COR-L47 (cell line): ENCODE results near the gene ESYT2.
"Not testable (repeated sequence)": the region's sequence is repeated elsewhere in the genome, so short reads cannot be mapped to it uniquely, and the experiment has no call there.

Experiments used
- DNase-seq: peaks from one replicate; lab custom pipeline; 2025; lab: John Stamatoyannopoulos, UW

ESYT2 gene

GRCh38 chr7:158856883-158857668 is 27.8 kb upstream of the ESYT2 start:
- no peak for DNase-seq

DNA sequence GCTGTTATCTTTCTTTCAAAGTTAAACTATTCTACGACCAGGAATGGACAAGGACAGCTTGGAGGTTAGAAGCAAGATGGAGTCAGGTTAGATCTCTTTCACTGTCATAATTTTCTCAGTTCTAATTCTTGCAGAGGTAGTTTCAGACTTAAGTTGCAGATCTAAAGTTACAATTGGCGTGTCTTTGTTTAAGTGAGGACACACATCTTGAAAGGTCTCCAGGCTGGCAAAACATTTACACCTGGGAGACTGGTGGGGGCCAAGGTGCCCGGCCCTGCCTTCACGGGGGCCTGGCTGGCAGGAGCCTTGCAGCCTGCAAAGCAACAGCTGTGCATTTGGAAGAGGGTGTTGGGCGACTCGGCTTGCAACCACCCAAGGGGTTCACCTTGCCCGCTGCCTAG is 25.4 kb upstream of the ESYT2 start:
- DNase-seq: no peak

GRCh38 chr7:158850545-158851102 is 21.3 kb upstream of the ESYT2 start:
- DNase-seq: no peak

DNA sequence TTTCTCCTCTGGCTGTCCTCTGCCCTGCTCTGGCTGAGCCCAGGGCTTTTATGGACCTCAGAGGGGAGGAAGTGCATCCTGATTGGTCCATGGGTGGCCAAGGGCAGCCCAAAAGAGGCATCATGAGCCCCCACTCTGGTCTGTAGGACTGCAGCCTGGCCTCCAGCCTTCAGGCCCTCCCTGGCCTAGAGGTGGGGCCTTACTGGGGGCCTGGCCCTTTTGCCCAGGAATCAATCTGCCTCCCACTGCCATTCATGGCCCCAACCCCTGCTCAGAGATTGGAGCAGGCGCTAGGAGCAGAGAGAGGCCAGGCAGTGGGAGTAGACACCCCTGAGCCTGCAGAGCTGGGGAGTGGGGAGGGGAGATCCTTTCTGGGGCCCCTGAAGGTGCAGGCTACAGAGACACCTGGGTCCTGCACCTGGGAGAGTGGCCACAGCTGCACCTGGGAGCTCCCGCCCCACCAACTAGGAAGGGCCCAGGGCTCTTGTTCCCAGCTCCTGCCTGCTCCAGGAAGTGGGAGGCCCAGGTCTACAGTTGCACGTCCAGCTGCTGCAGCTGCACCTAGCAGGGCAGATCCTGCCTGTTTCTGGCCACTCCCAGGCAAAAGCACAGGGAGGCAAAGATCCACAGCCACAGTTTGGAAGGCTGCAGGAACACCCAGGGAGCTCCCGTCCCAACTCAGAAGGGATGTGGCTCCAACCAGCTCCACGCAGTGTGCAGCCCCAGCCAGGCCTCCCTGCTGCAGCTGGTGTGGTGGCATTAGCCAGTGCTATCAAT is 20.6 kb upstream of the ESYT2 start:
- no peak for DNase-seq

- no peak for DNase-seq
Observed at GRCh38 chr7:158849442-158849767, 20.1 kb upstream of the ESYT2 start.

- no peak for DNase-seq
Observed at GRCh38 chr7:158847451-158847866, 18.1 kb upstream of the ESYT2 start.

DNA sequence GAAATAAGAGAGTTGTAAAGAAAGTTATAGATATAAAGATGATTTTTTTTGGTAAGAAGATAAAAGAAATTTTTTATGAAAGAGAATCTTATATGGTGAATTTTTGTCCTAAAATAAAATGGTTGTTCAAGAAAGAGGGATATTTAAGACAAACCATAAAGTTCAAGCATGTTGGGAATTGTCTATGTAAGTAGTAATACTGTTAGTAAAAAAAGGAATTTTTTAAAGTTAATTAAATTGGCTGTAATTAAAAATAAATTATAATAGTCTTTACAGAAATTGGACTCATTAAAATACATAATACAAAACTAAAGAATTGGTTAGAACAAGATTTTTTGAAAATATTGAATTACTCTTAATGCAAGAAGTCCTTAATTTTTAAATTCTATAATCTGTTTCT is 17.0 kb upstream of the ESYT2 start:
- DNase-seq: no peak

GRCh38 chr7:158843771-158844170 is 14.5 kb upstream of the ESYT2 start:
- no peak for DNase-seq

GRCh38 chr7:158842486-158842885 is 13.2 kb upstream of the ESYT2 start:
- DNase-seq: no peak

DNA sequence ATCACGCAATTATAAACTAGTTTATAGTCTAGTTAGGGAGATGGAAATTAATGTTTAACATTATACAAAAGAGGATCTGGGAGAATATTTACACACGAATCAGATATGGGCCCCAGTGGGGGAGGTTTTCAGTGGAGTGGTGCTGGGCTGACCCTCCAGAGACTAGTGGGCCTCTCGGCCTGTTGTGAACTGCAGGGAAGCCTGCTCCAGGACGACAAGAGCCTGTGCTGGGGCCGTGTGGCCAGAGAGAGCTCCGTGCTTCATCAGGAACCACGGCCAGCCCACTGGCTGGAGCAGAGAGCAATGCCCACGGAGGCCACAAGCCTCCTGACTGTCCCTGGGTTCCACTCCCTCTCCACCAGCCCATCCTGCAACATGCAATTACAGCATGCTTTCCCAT is 11.3 kb upstream of the ESYT2 start:
- DNase-seq: no peak

- DNase-seq: not testable (repeated sequence)
Observed at GRCh38 chr7:158839177-158839576, 9.9 kb upstream of the ESYT2 start.

DNA sequence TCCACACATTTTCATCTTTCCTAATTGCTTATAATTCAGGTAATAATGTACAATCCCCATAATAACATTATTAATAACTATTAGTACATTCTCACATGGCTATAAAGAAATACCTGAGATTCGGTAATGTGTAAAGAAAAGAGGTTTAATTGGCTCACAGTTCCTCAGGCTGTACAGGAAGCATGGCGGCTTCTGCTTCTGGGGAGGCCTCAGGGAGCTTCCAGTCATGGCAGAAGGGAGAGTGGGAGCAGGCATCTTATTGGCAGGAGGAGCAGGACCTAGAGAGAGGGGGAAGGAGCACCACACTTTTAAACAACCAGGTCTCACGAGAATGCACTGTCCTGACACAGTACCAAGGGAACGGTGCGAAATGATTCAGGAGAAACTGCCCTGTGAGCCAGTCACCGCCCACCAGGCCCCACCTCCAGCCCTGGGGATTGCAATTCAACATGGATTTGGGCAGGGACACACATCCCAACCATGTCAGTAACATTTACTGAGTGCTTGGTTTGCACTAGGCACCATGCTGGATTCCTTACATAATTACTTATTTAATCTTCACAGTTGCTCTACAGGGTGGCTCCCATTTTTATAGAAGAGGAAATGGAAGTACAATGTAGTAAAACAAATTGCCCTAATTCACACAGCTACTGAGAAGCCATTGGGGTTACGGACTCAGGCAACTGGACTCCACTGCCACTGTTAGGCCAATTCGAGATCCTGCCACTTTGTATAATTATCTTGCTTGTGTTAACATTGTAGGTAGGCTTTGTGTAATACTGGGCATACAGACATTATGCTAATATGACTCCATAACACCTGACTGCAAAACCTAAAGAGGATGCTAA is 8.7 kb upstream of the ESYT2 start:
- DNase-seq: no peak

DNA sequence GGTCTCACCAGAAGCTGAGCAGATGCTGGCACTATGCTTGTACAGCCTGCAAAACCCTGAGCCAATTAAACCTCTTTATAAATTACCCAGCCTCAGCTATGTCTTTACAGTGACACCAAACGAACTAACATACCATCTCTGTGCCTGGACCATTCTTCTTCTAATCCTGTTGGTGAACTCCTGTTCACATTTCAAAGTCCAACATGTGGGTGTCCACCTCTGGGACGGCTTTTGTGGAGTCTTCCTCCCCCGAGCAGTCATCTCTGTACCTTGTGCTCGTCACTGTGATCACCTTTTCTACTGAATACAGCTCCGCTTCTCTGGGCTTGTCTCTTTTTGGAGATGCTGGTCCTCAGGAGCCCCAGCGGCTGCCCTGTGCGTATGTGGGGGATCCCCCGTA is 7.4 kb upstream of the ESYT2 start:
- DNase-seq: no peak

GRCh38 chr7:158834878-158835784 is 5.8 kb upstream of the ESYT2 start:
- no peak for DNase-seq

DNA sequence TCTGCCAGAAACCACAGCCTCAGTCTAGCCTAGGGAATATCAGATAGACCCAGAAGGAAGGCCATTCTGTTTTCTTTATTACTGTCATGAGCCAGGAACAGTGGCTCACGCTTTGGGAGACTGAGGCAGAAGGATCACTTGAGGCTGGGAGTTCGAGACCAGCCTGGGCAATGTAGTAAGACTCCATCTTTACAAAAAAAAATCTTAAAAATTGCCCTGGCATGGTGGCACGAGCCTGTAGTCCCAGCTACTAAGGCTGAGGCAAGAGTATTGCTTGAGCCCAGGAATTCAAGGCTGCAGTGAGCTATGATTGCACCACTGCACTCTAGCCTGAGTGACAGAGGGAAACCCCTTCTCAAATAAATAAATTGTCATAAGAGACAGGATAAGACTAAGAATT is 3.7 kb upstream of the ESYT2 start:
- no peak for DNase-seq

DNA sequence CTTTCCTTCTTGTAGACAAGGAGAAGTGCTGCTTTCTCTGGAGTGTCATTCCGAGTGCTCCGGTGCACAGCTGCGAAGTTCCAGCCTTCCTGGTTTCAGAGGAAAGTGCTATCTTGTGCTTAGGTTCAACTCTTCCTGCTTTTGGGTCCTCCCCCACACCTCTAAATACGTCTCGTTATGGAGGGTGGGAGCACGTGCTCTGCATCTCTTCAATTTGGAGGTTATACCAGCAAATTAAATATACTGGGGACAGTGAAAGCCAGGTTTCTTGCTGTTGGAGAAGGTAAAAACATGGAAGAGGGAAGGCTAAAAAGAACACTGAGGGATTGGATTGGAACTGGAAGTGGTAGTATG is 2.4 kb upstream of the ESYT2 start:
- DNase-seq: no peak

DNA sequence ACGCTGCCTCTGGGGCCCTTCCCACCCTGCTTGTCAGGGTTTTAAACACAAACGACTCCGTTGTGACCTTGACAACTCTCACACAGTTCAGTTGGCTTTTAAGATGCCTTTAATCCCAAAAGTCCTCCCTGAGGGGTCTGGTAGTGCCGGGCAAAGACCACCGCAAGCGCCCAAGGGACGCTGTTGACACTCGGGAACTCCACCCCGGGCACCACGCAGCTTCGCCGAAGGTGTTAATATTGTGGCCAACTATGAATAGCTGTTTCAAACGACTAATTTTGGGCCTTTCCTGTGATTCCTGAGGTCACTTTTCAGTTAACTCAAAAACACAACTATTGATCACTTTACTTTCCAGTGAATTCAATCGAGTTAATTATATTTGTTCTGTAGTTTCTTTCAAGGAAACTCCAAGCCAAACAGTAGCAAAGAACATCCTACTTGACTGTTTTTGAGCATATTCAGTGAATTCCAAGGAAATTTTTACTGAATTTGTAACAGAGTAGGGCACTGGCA is 958 bp upstream of the ESYT2 start:
- no peak for DNase-seq

DNA sequence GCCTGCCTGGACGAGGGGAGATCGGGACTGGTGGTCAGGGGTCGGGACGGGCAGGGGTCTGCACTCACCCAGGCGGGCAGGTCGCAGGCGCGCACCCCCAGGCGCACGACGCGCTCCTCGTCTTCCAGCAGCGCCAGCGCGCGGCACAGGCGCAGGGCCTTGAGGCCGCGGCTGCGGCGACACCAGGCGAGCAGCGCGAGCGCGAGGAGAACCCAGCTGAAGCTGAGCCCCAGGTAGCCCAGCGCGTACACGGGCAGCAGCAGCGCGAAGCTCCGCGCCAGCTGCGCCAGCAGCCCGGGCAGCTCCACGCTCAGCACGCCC is 328 bp downstream of the ESYT2 start:
- peak; percentile 81 for DNase-seq

DNA sequence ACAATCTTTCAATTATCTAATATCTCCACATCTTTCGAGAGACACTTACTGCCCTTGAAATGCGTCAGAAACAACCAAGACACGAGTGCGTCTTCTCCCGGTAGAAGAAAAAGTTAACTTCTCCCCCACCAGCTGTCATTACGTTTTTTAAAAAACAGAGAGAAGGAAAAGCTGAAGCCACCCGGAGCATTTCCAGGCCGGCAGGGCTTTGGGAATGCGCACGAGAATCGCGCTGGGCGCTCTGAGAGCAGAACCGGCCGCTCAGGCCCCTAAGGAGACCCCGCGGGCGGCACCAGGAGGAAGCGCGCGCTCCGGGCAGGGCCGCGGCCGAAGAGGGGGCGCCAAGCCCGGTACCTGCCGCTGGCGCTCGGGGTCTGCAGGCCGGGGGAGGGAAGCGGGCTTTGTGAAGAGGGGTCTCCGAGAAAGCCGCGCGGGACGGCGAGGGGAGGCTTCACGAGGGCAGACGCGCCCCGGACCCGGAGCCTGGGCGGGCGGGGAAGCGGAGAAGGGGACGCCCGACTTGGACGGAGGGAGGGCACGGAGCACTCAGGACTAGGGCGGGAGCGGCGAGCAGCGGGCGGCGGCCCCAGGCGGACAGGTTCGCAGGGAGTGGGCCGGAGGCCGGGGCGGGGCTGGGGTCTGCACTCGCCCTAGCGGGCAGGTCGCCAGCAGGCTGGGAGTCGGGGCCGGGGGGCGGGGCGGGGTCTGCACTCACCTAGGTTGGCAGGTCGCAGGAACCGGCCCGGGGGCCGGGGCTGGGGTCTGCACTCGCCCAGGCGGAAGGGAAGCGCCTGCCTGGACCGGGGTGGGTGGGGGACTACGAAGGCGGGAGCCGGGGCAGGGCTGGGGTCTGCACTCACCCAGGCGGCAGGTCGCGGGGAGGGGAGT is 932 bp downstream of the ESYT2 start:
- DNase-seq: no peak

DNA sequence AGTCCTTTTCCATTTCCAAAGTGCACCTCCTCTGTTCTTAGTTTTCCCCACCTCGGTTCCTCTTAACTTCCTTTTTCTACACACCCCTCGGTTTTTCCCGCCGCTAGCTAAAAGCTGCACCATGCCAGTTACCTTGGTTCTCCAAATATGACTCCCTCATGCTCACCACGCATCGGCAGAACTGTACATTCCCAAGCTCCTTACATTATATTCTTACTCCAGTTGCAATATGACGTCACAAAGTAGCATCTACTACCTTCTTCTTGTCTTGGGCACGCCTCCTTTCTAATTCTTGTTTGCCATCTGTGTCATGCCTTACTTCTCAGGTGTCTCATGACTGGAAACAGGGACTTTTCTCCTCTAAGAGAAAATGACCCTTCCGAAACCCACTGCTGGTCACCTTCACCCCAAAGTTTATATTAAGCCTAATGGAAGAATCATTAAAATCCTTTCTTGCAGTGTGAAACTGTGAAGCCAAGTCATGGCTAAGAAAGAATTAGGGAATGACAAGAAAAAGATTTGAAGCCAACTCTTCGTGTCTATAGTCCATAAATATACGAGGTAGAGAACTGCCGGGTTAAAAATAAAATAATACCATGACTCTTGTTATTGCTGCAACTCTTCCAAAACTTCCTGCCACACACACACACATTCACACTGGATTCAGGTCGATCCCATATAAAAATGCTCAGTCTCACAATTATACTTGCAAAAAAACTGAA is 1.7 kb downstream of the ESYT2 start:
- DNase-seq: no peak
